IMR-90 (cell line): ENCODE results near the gene IL17RE. TPM values are rescaled to one million over a fixed set of nuclear protein-coding genes. Genes with fewer than 3 reads are reported as not detected.

Experiments used
- ATAC-seq: fragments of 200-7000 bp; cut with Tn5 transposase; 2 replicates; pipeline ENCODE4 v1.9.1; 2020; ENCODE audit warnings: low read depth, mild to moderate bottlenecking, moderate library complexity
- BruUV-seq: library from RNA; stranded (reverse); fragments of 400-500 nt; replicated peaks from 2 replicates; lab custom pipeline; 2021; lab: Mats Ljungman, UMichigan
- CTCF ChIA-PET: fragments of 300-600 bp; formaldehyde crosslinking; extraction: SDS; loops from one replicate; lab custom pipeline; 2021; ENCODE audit warnings: antibody characterized with exemption; lab: Yijun Ruan, JAX
- POLR2A ChIA-PET: fragments of 300-600 bp; sonication (Branson Sonifier 250); formaldehyde crosslinking; loops from one replicate; lab custom pipeline; 2022; ENCODE audit warnings: antibody characterized with exemption; ENCODE audit not compliant: unreplicated experiment; lab: Charles Lee
- DNase-seq: peaks from one replicate; pipeline ENCODE4 v3.0.0; 2013
- H2AFZ ChIP-seq: replicated peaks from 2 replicates; pipeline ENCODE3; 2013; ENCODE audit warnings: low read length, mild to moderate bottlenecking; ENCODE audit not compliant: poor library complexity
- H2AK5ac ChIP-seq: 2 replicates; pipeline ENCODE4 v1.6.1; 2013; ENCODE audit warnings: low read depth, low read length, inconsistent platforms
- H2AK9ac ChIP-seq: replicated peaks from 2 replicates; pipeline ENCODE3; 2013; ENCODE audit warnings: mild to moderate bottlenecking, low read depth, low read length, moderate library complexity; ENCODE audit not compliant: poor library complexity
- H2BK120ac ChIP-seq: 2 replicates; pipeline ENCODE4 v1.6.1; 2013; ENCODE audit warnings: low read depth, low read length, inconsistent platforms
- H2BK15ac ChIP-seq: 3 replicates; pipeline ENCODE4 v1.6.1; 2013; ENCODE audit warnings: low read depth, low read length, inconsistent platforms
- H2BK20ac ChIP-seq: 2 replicates; pipeline ENCODE4 v1.6.1; 2013; ENCODE audit warnings: low read depth, mild to moderate bottlenecking, inconsistent platforms, low read length, moderate library complexity
- H2BK5ac ChIP-seq: 2 replicates; pipeline ENCODE4 v1.6.1; 2013; ENCODE audit warnings: mild to moderate bottlenecking, low read depth, low read length, inconsistent platforms; ENCODE audit not compliant: poor library complexity, severe bottlenecking
- H3K14ac ChIP-seq: replicated peaks from 2 replicates; pipeline ENCODE4 v1.6.1; 2013; ENCODE audit warnings: low read depth, low read length, inconsistent platforms
- H3K18ac ChIP-seq: 2 replicates; pipeline ENCODE4 v1.6.1; 2013; ENCODE audit warnings: low read depth, low read length, control low read depth
- H3K23ac ChIP-seq: 2 replicates; pipeline ENCODE4 v1.6.1; 2013; ENCODE audit warnings: low read depth, low read length, inconsistent platforms
- H3K27ac ChIP-seq: 2 replicates; pipeline ENCODE4 v1.5.1; 2013; ENCODE audit warnings: mild to moderate bottlenecking, control low read depth, low read length; ENCODE audit not compliant: insufficient read depth
- H3K27me3 ChIP-seq: 2 replicates; pipeline ENCODE4 v1.6.1; 2013; ENCODE audit warnings: low read length; ENCODE audit not compliant: control insufficient read depth, insufficient read depth
- H3K36me3 ChIP-seq: 2 replicates; pipeline ENCODE4 v1.6.1; 2013; ENCODE audit warnings: low read length, mixed read lengths; ENCODE audit not compliant: control insufficient read depth, insufficient read depth
- H3K4ac ChIP-seq: 2 replicates; pipeline ENCODE4 v1.6.1; 2013; ENCODE audit warnings: low read depth, low read length, inconsistent platforms
- H3K4me1 ChIP-seq: 2 replicates; pipeline ENCODE4 v1.6.1; 2013; ENCODE audit warnings: low read length, mixed read lengths; ENCODE audit not compliant: control insufficient read depth, insufficient read depth
- H3K4me2 ChIP-seq: 2 replicates; pipeline ENCODE4 v1.6.1; 2013; ENCODE audit warnings: low read depth, mild to moderate bottlenecking, control low read depth, low read length, moderate library complexity
- H3K4me3 ChIP-seq: 2 replicates; pipeline ENCODE4 v1.5.1; 2013; ENCODE audit warnings: low read depth, mild to moderate bottlenecking, control low read depth, low read length, moderate library complexity; ENCODE audit not compliant: insufficient read depth
- H3K56ac ChIP-seq: 2 replicates; pipeline ENCODE4 v1.6.1; 2013; ENCODE audit warnings: low read length, inconsistent platforms; ENCODE audit not compliant: insufficient read depth; ENCODE audit errors: extremely low read depth
- H3K79me1 ChIP-seq, 2 experiments: 2 replicates each; pipeline ENCODE4 v1.6.1; 2013; ENCODE audit warnings: low read length in 2 of 2, inconsistent platforms in 1 of 2, low read depth in 1 of 2
- H3K9ac ChIP-seq: 2 replicates; pipeline ENCODE4 v1.6.1; 2013; ENCODE audit warnings: low read depth, low read length, control low read depth
- H3K9me1 ChIP-seq: 2 replicates; pipeline ENCODE4 v1.6.1; 2013; ENCODE audit warnings: low read length, inconsistent platforms; ENCODE audit not compliant: insufficient read depth
- H3K9me3 ChIP-seq: 2 replicates; pipeline ENCODE4 v1.6.1; 2013; ENCODE audit warnings: low read length; ENCODE audit not compliant: control insufficient read depth, insufficient read depth
- H4K20me1 ChIP-seq: 2 replicates; pipeline ENCODE4 v1.6.1; 2013; ENCODE audit warnings: low read length, inconsistent platforms; ENCODE audit not compliant: insufficient read depth
- H4K5ac ChIP-seq: 2 replicates; pipeline ENCODE4 v1.6.1; 2013; ENCODE audit warnings: mild to moderate bottlenecking, low read depth, low read length, control low read depth
- H4K8ac ChIP-seq, 2 experiments: 2 replicates each; pipeline ENCODE4 v1.6.1; 2013; ENCODE audit warnings: low read depth in 2 of 2, low read length in 2 of 2, control low read depth in 1 of 2, inconsistent platforms in 1 of 2
- H4K91ac ChIP-seq: 2 replicates; pipeline ENCODE4 v1.6.1; 2013; ENCODE audit warnings: low read depth, low read length, inconsistent platforms; ENCODE audit not compliant: insufficient read depth
- BHLHE40 ChIP-seq: fragments of 150-350 bp; IDR thresholded peaks from 2 replicates; pipeline ENCODE4 v1.6.1; 2016; ENCODE audit warnings: mild to moderate bottlenecking, low read depth, low read length
- CEBPB ChIP-seq: IDR thresholded peaks from 2 replicates; pipeline ENCODE4 v1.6.1; 2012; ENCODE audit warnings: low read depth, low read length, improper control_type of control experiment
- CHD1 ChIP-seq: IDR thresholded peaks from 2 replicates; pipeline ENCODE4 v1.6.1; 2012; ENCODE audit warnings: low read depth, low read length, improper control_type of control experiment
- FOS ChIP-seq: fragments of 150-350 bp; IDR thresholded peaks from 2 replicates; pipeline ENCODE4 v1.6.1; 2016; ENCODE audit warnings: low read depth, low read length
- MAFK ChIP-seq: IDR thresholded peaks from 2 replicates; pipeline ENCODE4 v1.6.1; 2012; ENCODE audit warnings: low read depth, low read length, improper control_type of control experiment
- MAZ ChIP-seq: IDR thresholded peaks from 2 replicates; pipeline ENCODE4 v1.6.1; 2012; ENCODE audit warnings: low read depth, mild to moderate bottlenecking, low read length, improper control_type of control experiment, moderate library complexity, borderline replicate concordance
- MXI1 ChIP-seq: IDR thresholded peaks from 2 replicates; pipeline ENCODE4 v1.6.1; 2012; ENCODE audit warnings: low read depth, mild to moderate bottlenecking, low read length, moderate library complexity, borderline replicate concordance
- NFE2L2 ChIP-seq: fragments of 150-350 bp; IDR thresholded peaks from 2 replicates; pipeline ENCODE4 v1.6.1; 2016; ENCODE audit warnings: low read depth, mild to moderate bottlenecking, low read length
- POLR2A ChIP-seq: IDR thresholded peaks from 2 replicates; pipeline ENCODE4 v1.6.1; 2012; ENCODE audit warnings: mild to moderate bottlenecking, low read depth, low read length
- RAD21 ChIP-seq: IDR thresholded peaks from 2 replicates; pipeline ENCODE4 v1.6.1; 2012; ENCODE audit warnings: low read length, improper control_type of control experiment
- RCOR1 ChIP-seq: IDR thresholded peaks from 2 replicates; pipeline ENCODE4 v1.6.1; 2012; ENCODE audit warnings: mild to moderate bottlenecking, low read length, improper control_type of control experiment; ENCODE audit not compliant: insufficient replicate concordance
- RFX5 ChIP-seq: IDR thresholded peaks from 2 replicates; pipeline ENCODE4 v1.8.0; 2012; ENCODE audit warnings: low read depth, mild to moderate bottlenecking, low read length, moderate library complexity
- SMC3 ChIP-seq: fragments of 150-350 bp; IDR thresholded peaks from 2 replicates; pipeline ENCODE4 v1.6.1; 2016; ENCODE audit warnings: low read depth, mild to moderate bottlenecking, antibody characterized with exemption, low read length, moderate library complexity
- WGBS, 2 experiments: methylation state at CpG; one replicate each; pipeline versions ENCODE4 v1.1.5 to v1.1.7; 2013; ENCODE audit warnings: missing lambda C conversion rate in 2 of 2; ENCODE audit not compliant: insufficient read length in 1 of 2; ENCODE audit errors: extremely low coverage in 2 of 2; 5-methylcytosine and 5-hydroxymethylcytosine counted together
- dilution Hi-C: fragments of 300-500 bp; cut with HindIII; formaldehyde crosslinking; loops from one replicate; pipeline ENCODE4 v1.14.3; 2018; ENCODE audit warnings: low sequenced_read_pairs; ENCODE audit not compliant: unreplicated experiment
- in situ Hi-C: fragments of 300-500 bp; cut with MboI; formaldehyde crosslinking; loops from 3 replicates; pipeline ENCODE4 v1.14.3; 2019; ENCODE audit warnings: low sequenced_read_pairs, inconsistent platforms, mixed read lengths
- intact Hi-C: fragments of 100-400 bp; cut with micrococcal nuclease; formaldehyde crosslinking; loops from 2 replicates; pipeline ENCODE4 v1.10.0; 2022
- polyA plus RNA-seq, 3 experiments: library from polyadenylated mRNA; depleted of rRNA; stranded (reverse); fragments of >200 nt; gene quantifications; 2 replicates each; pipeline ENCODE4 v1.2.3, GENCODE V29; 2012; ENCODE audit warnings: low replicate concordance in 1 of 3
- total RNA-seq: library from RNA; depleted of rRNA; stranded (reverse); fragments of >200 nt; gene quantifications from 2 replicates; pipeline ENCODE4 v1.2.3, GENCODE V29; 2012
- TF ChIP-seq, protein P1 (sequence below): fragments of 150-350 bp; IDR thresholded peaks from 2 replicates; pipeline ENCODE4 v1.6.1; 2016; ENCODE audit warnings: low read depth, mild to moderate bottlenecking, low read length, moderate library complexity, borderline replicate concordance
- TF ChIP-seq, protein P2 (sequence below): fragments of 150-350 bp; IDR thresholded peaks from 2 replicates; pipeline ENCODE4 v1.6.1; 2017; ENCODE audit warnings: mild to moderate bottlenecking, antibody characterized with exemption, low read length, low read depth
- TF ChIP-seq, protein P3 (sequence below): conservative IDR thresholded peaks from 2 replicates; pipeline ENCODE4 v1.5.1; 2012; ENCODE audit warnings: mild to moderate bottlenecking, low read depth, low read length, improper control_type of control experiment

IL17RE gene
- total and polyA plus RNA-seq, 2 of the 4 experiments (the other 2 are of a cell fraction): 0.90 to 7.2 TPM

DNA sequence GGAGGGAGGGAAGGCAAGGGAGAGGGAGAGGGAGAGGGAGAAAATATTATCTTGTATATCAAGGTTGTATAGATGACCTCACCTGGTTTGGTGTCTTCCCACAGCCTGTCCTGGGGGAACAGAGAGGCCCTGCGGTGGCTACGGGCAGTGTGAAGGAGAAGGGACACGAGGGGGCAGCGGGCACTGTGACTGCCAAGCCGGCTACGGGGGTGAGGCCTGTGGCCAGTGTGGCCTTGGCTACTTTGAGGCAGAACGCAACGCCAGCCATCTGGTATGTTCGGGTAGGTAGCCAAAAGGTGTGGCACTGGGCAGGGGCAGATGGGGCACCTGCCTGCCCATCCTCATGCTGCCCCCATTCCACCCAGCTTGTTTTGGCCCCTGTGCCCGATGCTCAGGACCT is 38.1 kb downstream of the IL17RE start:
- no peak overlapping the region for H2BK15ac ChIP-seq
- no peak overlapping the region for H3K56ac ChIP-seq
- no peak overlapping the region for H3K4me2 ChIP-seq
- no peak overlapping the region for H2AK9ac ChIP-seq
- no TSS peak for BruUV-seq
- dilution Hi-C loops (no loop called here), intact Hi-C loops (no loop called here), in situ Hi-C loops (no loop called here)
- no peak overlapping the region for H3K14ac ChIP-seq
- no peaks in the 10 kb centered on the region for H3K4me1 ChIP-seq
- no peak overlapping the region for H3K18ac ChIP-seq
- no CpG with 5 or more reads among the region's 10 CpGs for WGBS, 2 experiments
- no peak overlapping the region for H4K5ac ChIP-seq
- no peak overlapping the region for H2BK5ac ChIP-seq
- TF ChIP-seq, protein P1, sequence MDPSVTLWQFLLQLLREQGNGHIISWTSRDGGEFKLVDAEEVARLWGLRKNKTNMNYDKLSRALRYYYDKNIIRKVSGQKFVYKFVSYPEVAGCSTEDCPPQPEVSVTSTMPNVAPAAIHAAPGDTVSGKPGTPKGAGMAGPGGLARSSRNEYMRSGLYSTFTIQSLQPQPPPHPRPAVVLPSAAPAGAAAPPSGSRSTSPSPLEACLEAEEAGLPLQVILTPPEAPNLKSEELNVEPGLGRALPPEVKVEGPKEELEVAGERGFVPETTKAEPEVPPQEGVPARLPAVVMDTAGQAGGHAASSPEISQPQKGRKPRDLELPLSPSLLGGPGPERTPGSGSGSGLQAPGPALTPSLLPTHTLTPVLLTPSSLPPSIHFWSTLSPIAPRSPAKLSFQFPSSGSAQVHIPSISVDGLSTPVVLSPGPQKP: no peak
- TF ChIP-seq RFX5 (no peak), RAD21 (no peak), FOS (no peak), MXI1 (no peak), POLR2A (no peak), NFE2L2 (no peak), CEBPB (no peak), BHLHE40 (no peak), RCOR1 (no peak), CHD1 (no peak), SMC3 (no peak), MAZ (no peak), MAFK (no peak)
- TF ChIP-seq, protein P2, sequence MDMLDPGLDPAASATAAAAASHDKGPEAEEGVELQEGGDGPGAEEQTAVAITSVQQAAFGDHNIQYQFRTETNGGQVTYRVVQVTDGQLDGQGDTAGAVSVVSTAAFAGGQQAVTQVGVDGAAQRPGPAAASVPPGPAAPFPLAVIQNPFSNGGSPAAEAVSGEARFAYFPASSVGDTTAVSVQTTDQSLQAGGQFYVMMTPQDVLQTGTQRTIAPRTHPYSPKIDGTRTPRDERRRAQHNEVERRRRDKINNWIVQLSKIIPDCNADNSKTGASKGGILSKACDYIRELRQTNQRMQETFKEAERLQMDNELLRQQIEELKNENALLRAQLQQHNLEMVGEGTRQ: no peak
- TF ChIP-seq, protein P3, sequence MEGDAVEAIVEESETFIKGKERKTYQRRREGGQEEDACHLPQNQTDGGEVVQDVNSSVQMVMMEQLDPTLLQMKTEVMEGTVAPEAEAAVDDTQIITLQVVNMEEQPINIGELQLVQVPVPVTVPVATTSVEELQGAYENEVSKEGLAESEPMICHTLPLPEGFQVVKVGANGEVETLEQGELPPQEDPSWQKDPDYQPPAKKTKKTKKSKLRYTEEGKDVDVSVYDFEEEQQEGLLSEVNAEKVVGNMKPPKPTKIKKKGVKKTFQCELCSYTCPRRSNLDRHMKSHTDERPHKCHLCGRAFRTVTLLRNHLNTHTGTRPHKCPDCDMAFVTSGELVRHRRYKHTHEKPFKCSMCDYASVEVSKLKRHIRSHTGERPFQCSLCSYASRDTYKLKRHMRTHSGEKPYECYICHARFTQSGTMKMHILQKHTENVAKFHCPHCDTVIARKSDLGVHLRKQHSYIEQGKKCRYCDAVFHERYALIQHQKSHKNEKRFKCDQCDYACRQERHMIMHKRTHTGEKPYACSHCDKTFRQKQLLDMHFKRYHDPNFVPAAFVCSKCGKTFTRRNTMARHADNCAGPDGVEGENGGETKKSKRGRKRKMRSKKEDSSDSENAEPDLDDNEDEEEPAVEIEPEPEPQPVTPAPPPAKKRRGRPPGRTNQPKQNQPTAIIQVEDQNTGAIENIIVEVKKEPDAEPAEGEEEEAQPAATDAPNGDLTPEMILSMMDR: no peak
- ATAC-seq: no peak
- H3K36me3 ChIP-seq: peaks cover 9% of the 10 kb centered on the region
- H3K9ac ChIP-seq: no peak overlapping the region
- no peaks in the 10 kb centered on the region for H3K9me3 ChIP-seq
- no peak overlapping the region for H3K4ac ChIP-seq
- no peak overlapping the region for H3K23ac ChIP-seq
- H4K8ac ChIP-seq: no peak overlapping the region
- no peak overlapping the region for H2BK120ac ChIP-seq
- no peak overlapping the region for H3K4me3 ChIP-seq
- no peaks in the 10 kb centered on the region; the same call in 1 of the 2 replicates for H4K20me1 ChIP-seq
- POLR2A ChIA-PET: no interaction called here
- H3K27ac ChIP-seq: no peak overlapping the region
- peaks cover 8% of the 10 kb centered on the region; the same call in 1 of the 2 replicates for H3K9me1 ChIP-seq
- no peak overlapping the region for H2BK20ac ChIP-seq
- no peak overlapping the region for H4K91ac ChIP-seq
- CTCF ChIA-PET: no interaction called here
- no peak for DNase-seq
- no peaks in the 10 kb centered on the region; a peak in 1 of 4 replicates for H3K79me1 ChIP-seq
- H3K27me3 ChIP-seq: no peaks in the 10 kb centered on the region
- H2AK5ac ChIP-seq: no peak overlapping the region
- no peak overlapping the region for H2AFZ ChIP-seq
